Hippocampal formation (tissue), 2 donors: Measurements from ENCODE around the gene GLYATL1.
A peak's percentile ranks its signal among the peaks of the same experiment; 100 is the strongest.

Experiments
- DNase-seq, 2 donors: peaks; one replicate each; lab custom pipeline; 2025; lab: John Stamatoyannopoulos, UW

The GLYATL1 gene

GRCh38 chr11:58926695-58927094 is 12.6 kb upstream of the GLYATL1 start:
- no peak for DNase-seq

GRCh38 chr11:58927393-58928106 is 11.7 kb upstream of the GLYATL1 start:
- DNase-seq, result peak in 1 of 2 donors; percentile 3

GRCh38 chr11:58928107-58928499 is 11.2 kb upstream of the GLYATL1 start:
- DNase-seq, result no peak

- no peak for DNase-seq
These were observed 10.6 kb upstream of the GLYATL1 start for GRCh38 chr11:58928691-58929090.

- DNase-seq, result no peak
These were observed 8.4 kb upstream of the GLYATL1 start for GRCh38 chr11:58930926-58931325.

GRCh38 chr11:58933661-58934060 is 5.6 kb upstream of the GLYATL1 start:
- DNase-seq, result no peak

- no peak for DNase-seq
These were observed 4.3 kb upstream of the GLYATL1 start for GRCh38 chr11:58934945-58935513.

GRCh38 chr11:58938398-58938797 is 890 bp upstream of the GLYATL1 start:
- DNase-seq, result no peak

GRCh38 chr11:58940028-58940427 is 740 bp downstream of the GLYATL1 start:
- DNase-seq, result no peak

- no peak for DNase-seq
These were observed 2.5 kb downstream of the GLYATL1 start for GRCh38 chr11:58941838-58942237.

- no peak for DNase-seq
These were observed 6.4 kb downstream of the GLYATL1 start for GRCh38 chr11:58945663-58946062.

- no peak for DNase-seq
These were observed 9.9 kb downstream of the GLYATL1 start for GRCh38 chr11:58949184-58949583.

- DNase-seq, result no peak
These were observed 18.6 kb downstream of the GLYATL1 start for GRCh38 chr11:58957922-58958321.

- DNase-seq, result no peak
These were observed 19.2 kb downstream of the GLYATL1 start for GRCh38 chr11:58958500-58958899.

GRCh38 chr11:58963551-58964104 is 24.3 kb downstream of the GLYATL1 start:
- no peak for DNase-seq

GRCh38 chr11:58965246-58965985 is 26.1 kb downstream of the GLYATL1 start:
- no peak for DNase-seq

- DNase-seq, result no peak
These were observed 29.0 kb downstream of the GLYATL1 start for GRCh38 chr11:58968251-58968711.

- no peak for DNase-seq
These were observed 38.2 kb downstream of the GLYATL1 start for GRCh38 chr11:58977470-58977869.

GRCh38 chr11:58979222-58979621 is 39.9 kb downstream of the GLYATL1 start:
- DNase-seq, result no peak

- no peak for DNase-seq
These were observed 41.0 kb downstream of the GLYATL1 start for GRCh38 chr11:58980159-58980843.

GRCh38 chr11:58992489-58992888 is 53.2 kb downstream of the GLYATL1 start:
- DNase-seq, result no peak

- DNase-seq, result no peak
These were observed 54.9 kb downstream of the GLYATL1 start for GRCh38 chr11:58994171-58994570.
